A673 (cell line): ENCODE results near the gene BTF3L4. TPM values are rescaled to one million over a fixed set of nuclear protein-coding genes. Genes with fewer than 3 reads are reported as not detected.

Experiments
- BruUV-seq: library from RNA; stranded (reverse); fragments of 400-500 nt; replicated peaks from 2 replicates; lab custom pipeline; 2021; lab: Mats Ljungman, UMichigan
- CTCF ChIA-PET: fragments of 300-600 bp; sonication (Branson Sonifier 250); formaldehyde crosslinking; loops from one replicate; lab custom pipeline; 2022; ENCODE audit warnings: antibody characterized with exemption; lab: Charles Lee
- POLR2A ChIA-PET: fragments of 300-600 bp; sonication (Branson Sonifier 250); formaldehyde crosslinking; loops from one replicate; lab custom pipeline; 2022; ENCODE audit warnings: antibody characterized with exemption; ENCODE audit not compliant: low non-redundant PET; lab: Charles Lee
- DNase-seq: peaks from one replicate; pipeline ENCODE4 v3.0.0-alpha.2; 2015; ENCODE audit warnings: low spot score
- H3K27ac ChIP-seq: fragments of 200-600 bp; sonication (generic); 2 replicates; pipeline ENCODE4 v1.5.1; 2016; ENCODE audit warnings: mixed run types, low read depth, mild to moderate bottlenecking, mixed read lengths, antibody characterized with exemption, low read length; ENCODE audit not compliant: poor library complexity, severe bottlenecking
- H3K27me3 ChIP-seq: fragments of 200-600 bp; sonication (generic); replicated peaks from 2 replicates; pipeline ENCODE4 v1.6.1; 2017; ENCODE audit warnings: mixed run types, low read depth, mild to moderate bottlenecking, mixed read lengths, antibody characterized with exemption, low read length; ENCODE audit not compliant: insufficient read depth, poor library complexity
- H3K36me3 ChIP-seq: fragments of 200-600 bp; sonication (generic); 2 replicates; pipeline ENCODE4 v1.6.1; 2016; ENCODE audit warnings: mixed run types, mild to moderate bottlenecking, mixed read lengths, antibody characterized with exemption, low read length; ENCODE audit not compliant: insufficient read depth, poor library complexity, severe bottlenecking
- H3K4me1 ChIP-seq: fragments of 200-600 bp; sonication (generic); 2 replicates; pipeline ENCODE4 v1.6.1; 2017; ENCODE audit warnings: mixed run types, mild to moderate bottlenecking, mixed read lengths, antibody characterized with exemption, low read length; ENCODE audit not compliant: insufficient read depth, poor library complexity, severe bottlenecking
- H3K4me3 ChIP-seq: fragments of 200-600 bp; sonication (generic); 2 replicates; pipeline ENCODE4 v1.5.1; 2016; ENCODE audit warnings: low read depth, mixed run types, mild to moderate bottlenecking, mixed read lengths, low read length; ENCODE audit not compliant: poor library complexity, severe bottlenecking
- H3K9me3 ChIP-seq: fragments of 200-600 bp; sonication (generic); 2 replicates; pipeline ENCODE4 v1.6.1; 2016; ENCODE audit warnings: mixed run types, low read depth, mild to moderate bottlenecking, mixed read lengths, antibody characterized with exemption, low read length; ENCODE audit not compliant: poor library complexity, severe bottlenecking
- EZH2 ChIP-seq: fragments of 200-600 bp; sonication (generic); IDR thresholded peaks from 2 replicates; pipeline ENCODE4 v1.6.1; 2017; ENCODE audit warnings: borderline replicate concordance, low read depth, mild to moderate bottlenecking, mixed read lengths, antibody characterized with exemption, low read length; ENCODE audit not compliant: poor library complexity, severe bottlenecking
- intact Hi-C: fragments of 100-400 bp; cut with micrococcal nuclease; formaldehyde crosslinking; loops from one replicate; pipeline ENCODE4 v1.10.0; 2022; ENCODE audit not compliant: unreplicated experiment
- total RNA-seq: library from RNA; stranded (reverse); gene quantifications from 2 replicates; pipeline ENCODE4 v1.2.3, GENCODE V29; 2021
- TF ChIP-seq, protein P1 (sequence below): fragments of 300-800, 200-600 bp; sonication (generic); conservative IDR thresholded peaks from 2 replicates; pipeline ENCODE4 v1.5.1; 2017; ENCODE audit warnings: low read depth, mild to moderate bottlenecking, antibody characterized with exemption, low read length, moderate library complexity, mixed read lengths

Gene BTF3L4
- total RNA-seq, 1 experiment from 2014 or later: 87.0 TPM

DNA sequence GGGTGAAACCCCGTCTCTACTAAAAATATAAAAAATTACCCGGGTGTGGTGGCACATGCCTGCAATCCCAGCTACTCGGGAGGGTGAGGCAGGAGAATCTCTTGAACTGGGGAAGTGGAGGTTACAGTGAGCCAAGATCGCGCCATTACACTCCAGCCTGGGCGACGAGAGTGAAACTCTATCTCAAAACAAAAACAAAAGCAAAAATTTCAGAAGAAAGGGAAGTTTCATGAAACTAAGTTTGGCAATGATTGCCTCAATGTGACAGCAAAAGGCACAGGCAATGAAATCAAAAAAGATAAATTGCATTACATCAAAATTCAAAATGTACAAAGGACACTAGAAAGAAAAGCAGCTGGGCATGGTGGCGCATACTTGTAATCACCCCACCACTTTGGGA lies 40.1 kb downstream of the BTF3L4 start:
- Histone ChIP-seq H3K4me3 (no peak overlapping the region), H3K36me3 (peaks cover 4% of the 10 kb centered on the region), H3K9me3 (no peaks in the 10 kb centered on the region), H3K27ac (no peak overlapping the region), H3K4me1 (no peaks in the 10 kb centered on the region), H3K27me3 (no peaks in the 10 kb centered on the region)
- POLR2A ChIA-PET: no interaction called here
- intact Hi-C loops: no loop called here
- no TSS peak for BruUV-seq
- CTCF ChIA-PET: no interaction called here
- no peak for TF ChIP-seq EZH2
- TF ChIP-seq, protein P1, sequence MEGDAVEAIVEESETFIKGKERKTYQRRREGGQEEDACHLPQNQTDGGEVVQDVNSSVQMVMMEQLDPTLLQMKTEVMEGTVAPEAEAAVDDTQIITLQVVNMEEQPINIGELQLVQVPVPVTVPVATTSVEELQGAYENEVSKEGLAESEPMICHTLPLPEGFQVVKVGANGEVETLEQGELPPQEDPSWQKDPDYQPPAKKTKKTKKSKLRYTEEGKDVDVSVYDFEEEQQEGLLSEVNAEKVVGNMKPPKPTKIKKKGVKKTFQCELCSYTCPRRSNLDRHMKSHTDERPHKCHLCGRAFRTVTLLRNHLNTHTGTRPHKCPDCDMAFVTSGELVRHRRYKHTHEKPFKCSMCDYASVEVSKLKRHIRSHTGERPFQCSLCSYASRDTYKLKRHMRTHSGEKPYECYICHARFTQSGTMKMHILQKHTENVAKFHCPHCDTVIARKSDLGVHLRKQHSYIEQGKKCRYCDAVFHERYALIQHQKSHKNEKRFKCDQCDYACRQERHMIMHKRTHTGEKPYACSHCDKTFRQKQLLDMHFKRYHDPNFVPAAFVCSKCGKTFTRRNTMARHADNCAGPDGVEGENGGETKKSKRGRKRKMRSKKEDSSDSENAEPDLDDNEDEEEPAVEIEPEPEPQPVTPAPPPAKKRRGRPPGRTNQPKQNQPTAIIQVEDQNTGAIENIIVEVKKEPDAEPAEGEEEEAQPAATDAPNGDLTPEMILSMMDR: no peak
- no peak for DNase-seq

GRCh38 chr1:52098139-52098871 lies 42.2 kb downstream of the BTF3L4 start:
- Histone ChIP-seq H3K4me1 (no peaks in the 10 kb centered on the region), H3K27ac (no peak overlapping the region), H3K36me3 (no peaks in the 10 kb centered on the region), H3K4me3 (no peak overlapping the region), H3K27me3 (no peaks in the 10 kb centered on the region), H3K9me3 (no peaks in the 10 kb centered on the region)
- ChIA-PET POLR2A (no interaction called here), CTCF (no interaction called here)
- BruUV-seq: no TSS peak
- intact Hi-C loops: no loop called here
- no peak for DNase-seq
- TF ChIP-seq EZH2: no peak
- TF ChIP-seq, protein P1: no peak

- CTCF ChIA-PET: no interaction called here
- no TSS peak for BruUV-seq
- Histone ChIP-seq H3K4me3 (no peak overlapping the region), H3K36me3 (no peaks in the 10 kb centered on the region), H3K27ac (no peak overlapping the region), H3K4me1 (no peaks in the 10 kb centered on the region), H3K9me3 (no peaks in the 10 kb centered on the region), H3K27me3 (no peaks in the 10 kb centered on the region)
- TF ChIP-seq EZH2: no peak
- TF ChIP-seq, protein P1: no peak
- intact Hi-C loops: no loop called here
- POLR2A ChIA-PET: no interaction called here
- no peak for DNase-seq
Measured at GRCh38 chr1:52102336-52103013, 46.4 kb downstream of the BTF3L4 start.
